Spleen (tissue), 11 donors: Measurements from ENCODE around the gene RBMS3. TPM values are rescaled to one million over a fixed set of nuclear protein-coding genes. Genes with fewer than 3 reads are reported as not detected.
A peak's percentile ranks its signal among the peaks of the same experiment; 100 is the strongest.

Source experiments
- DNase-seq: peaks from one replicate; pipeline ENCODE4 v3.0.0-alpha.2; 2020
- H3K27ac ChIP-seq, 8 donors: fragments of 200-600 bp; sonication (generic) in 7 of 8; 1 replicate in 4 of 8; 2 replicates in 4 of 8; pipeline versions ENCODE4 v1.5.0 to v1.8.0; 2016 to 2021; ENCODE audit warnings: inconsistent platforms in 4 of 8, mild to moderate bottlenecking in 4 of 8, moderate library complexity in 1 of 8
- H3K27me3 ChIP-seq, 7 donors: fragments of 200-600 bp; sonication (generic) in 6 of 7; replicated peaks in 1 of 7; 1 replicate in 4 of 7; 2 replicates in 3 of 7; pipeline versions ENCODE4 v1.5.0 to v1.8.0; 2016 to 2021; ENCODE audit warnings: inconsistent platforms in 3 of 7, mild to moderate bottlenecking in 1 of 7
- H3K36me3 ChIP-seq, 6 donors: fragments of 200-600 bp; sonication (generic) in 5 of 6; 1 replicate in 4 of 6; 2 replicates in 2 of 6; pipeline versions ENCODE4 v1.5.0 to v1.8.0; 2016 to 2021; ENCODE audit warnings: inconsistent platforms in 2 of 6
- H3K4me1 ChIP-seq, 6 donors: fragments of 200-600 bp; sonication (generic) in 5 of 6; 1 replicate in 3 of 6; 2 replicates in 3 of 6; pipeline versions ENCODE4 v1.5.0 to v1.8.0; 2016 to 2021; ENCODE audit warnings: inconsistent platforms in 3 of 6
- H3K4me3 ChIP-seq, 8 donors: fragments of 200-600 bp; sonication (generic) in 7 of 8; 1 replicate in 4 of 8; 2 replicates in 4 of 8; pipeline versions ENCODE4 v1.5.0 to v1.8.0; 2016 to 2021; ENCODE audit warnings: inconsistent platforms in 4 of 8, mild to moderate bottlenecking in 4 of 8, moderate library complexity in 2 of 8
- H3K9me3 ChIP-seq, 8 donors: fragments of 200-600 bp; sonication (generic) in 7 of 8; 1 replicate in 4 of 8; 2 replicates in 4 of 8; pipeline versions ENCODE4 v1.5.0 to v1.8.0; 2016 to 2021; ENCODE audit warnings: inconsistent platforms in 4 of 8
- CTCF ChIP-seq, 11 experiments: fragments of 200-600 bp in 7 of 11; fragments of 450-650 bp in 4 of 11; sonication (generic) in 4 of 11; IDR thresholded peaks in 8 of 11; conservative IDR thresholded peaks in 3 of 11; 1 replicate in 7 of 11; 2 replicates in 4 of 11; pipeline versions ENCODE4 v1.4.0 to v1.8.0; 2016 to 2021; ENCODE audit warnings: antibody characterized with exemption in 11 of 11, inconsistent platforms in 4 of 11, mild to moderate bottlenecking in 1 of 11
- POLR2A ChIP-seq, 3 donors: fragments of 450-650 bp; IDR thresholded peaks; one replicate each; pipeline ENCODE4 v1.5.1; 2017; ENCODE audit warnings: antibody characterized with exemption in 3 of 3, mild to moderate bottlenecking in 1 of 3
- POLR2AphosphoS5 ChIP-seq, 3 donors: sonication (generic); formaldehyde crosslinking; IDR thresholded peaks; one replicate each; pipeline ENCODE4 v1.5.1; 2017; ENCODE audit warnings: antibody characterized with exemption in 3 of 3
- WGBS, 5 donors: extraction: QIAGEN DNeasy Blood & Tissue Kit in 3 of 5; methylation state at CpG; one replicate each; pipeline versions ENCODE4 v1.1.5 to v1.1.7; 2013 to 2018; 5-methylcytosine and 5-hydroxymethylcytosine counted together
- intact Hi-C: fragments of 100-400 bp; cut with DNase I; formaldehyde crosslinking; loops from one replicate; pipeline ENCODE4 v1.15.0; 2023; ENCODE audit warnings: low total_unique reads
- polyA plus RNA-seq, 3 donors: library from polyadenylated mRNA; stranded (reverse); fragments of 200-250 nt; gene quantifications; one replicate each; pipeline ENCODE4 v1.2.1, GENCODE V29; 2013
- total RNA-seq, 7 donors: library from RNA; depleted of rRNA in 3 of 7; stranded (reverse); fragments of >200 nt in 3 of 7; fragmentation: NEBNext Ultra II Directional in 4 of 7; extraction: Animal tissue kit (Norgen Biotek cat#: 25700) in 4 of 7; gene quantifications; one replicate each; pipeline versions ENCODE4 v1.1.0 to v1.2.1, GENCODE V29; 2016 to 2021
- donor health status: healthy with polysubstance abuse.
- donor health status: DM: no; HTN: no; CAD: no; lungs with moderate emphysema.
- donor health status: DM: no; HTN: no; CAD: no.
- donor health status: Bipolar disorder and iron deficiency.
- donor health status: healthy.
- donor health status: DM: no; HTN: no; CAD: no.
- donor health status: DM: yes; HTN: yes; CAD: no.

RBMS3 gene
- total and polyA plus RNA-seq, 10 donors: 2.6 to 81.9 (median 52.5) TPM

GRCh38 chr3:29690686-29691353 is 409.9 kb downstream of the RBMS3 start:
- no peaks in the 10 kb centered on the region for H3K9me3 ChIP-seq
- no peak overlapping the region for H3K4me3 ChIP-seq
- no peak for DNase-seq
- H3K36me3 ChIP-seq: no peaks in the 10 kb centered on the region
- H3K27me3 ChIP-seq: no peaks in the 10 kb centered on the region
- TF ChIP-seq POLR2AphosphoS5 (IDR thresholded peaks at IDR 0.05) (no peak), POLR2A (IDR thresholded peaks at IDR 0.05) (no peak), CTCF (IDR thresholded peaks at IDR 0.05 in 8 of 11, conservative IDR thresholded peaks at IDR 0.05 in 3 of 11) (no peak)
- 91 to 97% (median 93%) methylated on average over 2 of the region's 2 CpGs for WGBS, 5 donors
- H3K27ac ChIP-seq: no peak overlapping the region
- intact Hi-C loops: no loop called here
- peaks cover 0 to 7% (median 3%) of the 10 kb centered on the region in 6 donors for H3K4me1 ChIP-seq

DNA sequence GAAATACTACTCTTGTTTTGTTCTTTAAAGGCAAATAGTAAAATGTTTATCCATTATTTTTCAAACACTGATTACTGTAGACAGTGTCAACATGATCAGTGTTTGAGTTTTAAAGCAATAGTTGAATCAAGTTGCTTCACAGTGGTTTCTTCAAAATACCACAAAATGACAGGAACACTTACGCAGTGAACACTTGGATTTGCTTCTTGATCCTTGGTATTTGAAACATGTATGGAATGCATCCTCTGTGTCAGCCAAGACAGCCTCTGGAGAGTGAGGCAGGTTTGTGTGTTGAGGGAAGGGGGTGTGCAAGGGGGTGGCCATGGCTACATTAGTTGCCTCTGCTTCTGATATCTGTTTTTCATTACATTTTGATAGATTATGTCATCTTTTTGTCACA is 413.0 kb downstream of the RBMS3 start:
- intact Hi-C loops: no loop called here

DNA sequence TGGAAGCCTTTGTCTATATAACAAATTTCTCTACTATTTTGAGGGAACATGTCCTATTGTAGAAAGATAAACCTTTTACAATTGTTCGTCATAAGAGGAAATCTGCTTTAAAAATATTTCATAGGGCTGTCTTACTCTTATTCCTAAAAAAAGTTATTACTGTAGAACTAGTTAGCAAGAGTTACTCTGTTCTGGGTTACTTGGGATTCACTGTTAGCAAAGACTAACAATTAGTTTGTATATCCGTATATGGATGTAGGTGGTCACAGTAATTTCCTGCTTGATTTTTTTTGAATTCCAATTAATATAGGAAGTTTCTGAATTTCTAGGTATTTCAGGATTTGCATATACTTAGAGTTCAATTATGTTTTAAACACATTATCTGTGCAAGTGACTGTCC is 413.5 kb downstream of the RBMS3 start:
- 81 to 91% (median 84%) methylated on average over 2 of the region's 2 CpGs for WGBS, 5 donors
- intact Hi-C loops: no loop called here
- peaks cover 0 to 4% (median 1%) of the 10 kb centered on the region in 6 donors for H3K4me1 ChIP-seq
- H3K4me3 ChIP-seq: no peak overlapping the region
- TF ChIP-seq CTCF (IDR thresholded peaks at IDR 0.05 in 8 of 11, conservative IDR thresholded peaks at IDR 0.05 in 3 of 11) (no peak), POLR2A (IDR thresholded peaks at IDR 0.05) (no peak), POLR2AphosphoS5 (IDR thresholded peaks at IDR 0.05) (no peak)
- peaks cover 0 to 1% (median 0%) of the 10 kb centered on the region in 8 donors for H3K9me3 ChIP-seq
- no peaks in the 10 kb centered on the region for H3K27me3 ChIP-seq
- no peak for DNase-seq
- H3K36me3 ChIP-seq: no peaks in the 10 kb centered on the region
- peak overlapping the region in 4 of 8 donors; percentile 24 to 49 (median 44) for H3K27ac ChIP-seq

More for the DNA sequence above, 413.0 kb downstream of the RBMS3 start:
- TF ChIP-seq CTCF (IDR thresholded peaks at IDR 0.05 in 8 of 11, conservative IDR thresholded peaks at IDR 0.05 in 3 of 11) (no peak), POLR2AphosphoS5 (IDR thresholded peaks at IDR 0.05) (no peak), POLR2A (IDR thresholded peaks at IDR 0.05) (no peak)
- Histone ChIP-seq H3K27ac (peak overlapping the region in 4 of 8 donors; percentile 24 to 49 (median 44)), H3K9me3 (no peaks in the 10 kb centered on the region), H3K4me3 (no peak overlapping the region), H3K4me1 (peaks cover 0 to 4% (median 1%) of the 10 kb centered on the region in 6 donors), H3K36me3 (no peaks in the 10 kb centered on the region), H3K27me3 (no peaks in the 10 kb centered on the region)
- WGBS, 5 donors: 68 to 85% (median 80%) methylated on average over 1 of the region's 1 CpG
- no peak for DNase-seq

DNA sequence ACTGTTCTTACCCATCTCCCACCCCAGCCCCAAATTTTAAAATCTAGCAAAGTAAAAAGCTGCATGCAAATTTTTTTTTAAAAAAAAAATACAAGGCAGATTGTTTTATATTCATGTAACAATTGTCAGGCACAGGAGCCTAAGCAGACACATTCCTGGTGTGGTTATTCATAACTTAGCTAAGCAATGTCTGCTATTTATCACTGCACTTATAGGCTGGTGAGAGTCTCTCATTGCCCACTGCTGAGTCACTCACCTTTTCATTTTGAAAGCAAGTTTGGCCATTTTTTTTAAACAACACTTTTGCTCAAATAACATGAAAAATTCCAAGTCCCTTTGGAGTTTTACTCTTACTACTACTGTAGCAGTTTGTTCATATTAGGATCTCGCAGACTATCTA is 413.9 kb downstream of the RBMS3 start:
- peaks cover 0 to 6% (median 0%) of the 10 kb centered on the region in 8 donors for H3K9me3 ChIP-seq
- peak overlapping the region in 6 of 8 donors; percentile 2 to 49 (median 44) for H3K27ac ChIP-seq
- H3K4me3 ChIP-seq: no peak overlapping the region
- no peak for DNase-seq
- H3K27me3 ChIP-seq: no peaks in the 10 kb centered on the region
- WGBS, 5 donors: 83 to 96% (median 91%) methylated on average over 1 of the region's 1 CpG
- H3K36me3 ChIP-seq: no peaks in the 10 kb centered on the region
- intact Hi-C loops: no loop called here
- TF ChIP-seq CTCF (IDR thresholded peaks at IDR 0.05 in 8 of 11, conservative IDR thresholded peaks at IDR 0.05 in 3 of 11) (no peak), POLR2AphosphoS5 (IDR thresholded peaks at IDR 0.05) (no peak), POLR2A (IDR thresholded peaks at IDR 0.05) (no peak)
- peaks cover 0 to 4% (median 1%) of the 10 kb centered on the region in 6 donors for H3K4me1 ChIP-seq
